Esophagus squamous epithelium (tissue), 4 donors: Measurements from ENCODE around the gene CNTN2.

Source experiments
- CTCF ChIP-seq, 6 experiments: fragments of 450-650 bp in 4 of 6; fragments of 200-600 bp in 2 of 6; sonication (generic) in 2 of 6; IDR thresholded peaks; one replicate each; pipeline ENCODE4 v1.5.1; 2016 to 2019; ENCODE audit warnings: antibody characterized with exemption in 6 of 6, mild to moderate bottlenecking in 4 of 6, moderate library complexity in 4 of 6
- POLR2A ChIP-seq, 4 donors: fragments of 450-650 bp; IDR thresholded peaks; one replicate each; pipeline ENCODE4 v1.6.1; 2017; ENCODE audit warnings: antibody characterized with exemption in 4 of 4, mild to moderate bottlenecking in 4 of 4, moderate library complexity in 3 of 4

GRCh38 chr1:205064741-205065316 lies 21.8 kb downstream of the CNTN2 start:
- no peak for TF ChIP-seq CTCF (IDR thresholded peaks at IDR 0.05)
- TF ChIP-seq POLR2A (IDR thresholded peaks at IDR 0.05) = no peak
